Measurements from ENCODE around the gene ERF. TPM values are rescaled to one million over a fixed set of nuclear protein-coding genes. Genes with fewer than 3 reads are reported as not detected.

ERF gene
- total RNA-seq, 2 donors from 2014 or later = 106 to 138 TPM

DNA sequence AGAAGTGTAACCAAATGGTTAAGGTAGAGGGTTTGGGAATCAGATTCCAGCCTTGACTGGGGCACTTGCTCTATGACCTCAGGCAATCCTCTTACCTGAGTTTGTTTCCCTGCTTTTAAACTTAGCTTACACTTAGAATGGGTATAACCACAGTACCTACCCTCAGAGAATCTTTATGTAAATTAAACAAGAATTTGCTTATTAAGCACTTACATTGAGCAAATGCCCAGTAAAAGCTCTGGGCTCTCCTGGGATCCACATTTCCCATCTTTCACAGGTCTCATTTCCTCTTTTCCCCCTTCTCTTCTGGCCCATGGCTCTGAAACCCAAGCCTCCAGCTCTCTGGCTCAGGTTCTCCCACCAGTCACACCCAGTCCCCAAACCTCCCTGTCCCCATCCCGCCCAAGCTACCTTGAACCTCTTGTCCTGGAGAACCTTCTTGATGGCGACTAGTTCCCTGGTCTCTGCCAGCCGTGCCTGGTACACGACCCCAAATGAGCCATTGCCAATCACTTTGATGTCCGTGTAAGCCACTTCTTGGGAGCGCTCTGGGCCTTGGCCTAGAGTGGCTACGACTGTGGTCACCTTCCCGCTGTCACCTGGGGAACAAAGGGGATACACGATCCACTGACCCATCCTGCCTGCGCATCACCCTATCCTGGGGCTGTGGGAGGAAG lies 15.2 kb downstream of the ERF start:
- TF ChIP-seq, protein P1, sequence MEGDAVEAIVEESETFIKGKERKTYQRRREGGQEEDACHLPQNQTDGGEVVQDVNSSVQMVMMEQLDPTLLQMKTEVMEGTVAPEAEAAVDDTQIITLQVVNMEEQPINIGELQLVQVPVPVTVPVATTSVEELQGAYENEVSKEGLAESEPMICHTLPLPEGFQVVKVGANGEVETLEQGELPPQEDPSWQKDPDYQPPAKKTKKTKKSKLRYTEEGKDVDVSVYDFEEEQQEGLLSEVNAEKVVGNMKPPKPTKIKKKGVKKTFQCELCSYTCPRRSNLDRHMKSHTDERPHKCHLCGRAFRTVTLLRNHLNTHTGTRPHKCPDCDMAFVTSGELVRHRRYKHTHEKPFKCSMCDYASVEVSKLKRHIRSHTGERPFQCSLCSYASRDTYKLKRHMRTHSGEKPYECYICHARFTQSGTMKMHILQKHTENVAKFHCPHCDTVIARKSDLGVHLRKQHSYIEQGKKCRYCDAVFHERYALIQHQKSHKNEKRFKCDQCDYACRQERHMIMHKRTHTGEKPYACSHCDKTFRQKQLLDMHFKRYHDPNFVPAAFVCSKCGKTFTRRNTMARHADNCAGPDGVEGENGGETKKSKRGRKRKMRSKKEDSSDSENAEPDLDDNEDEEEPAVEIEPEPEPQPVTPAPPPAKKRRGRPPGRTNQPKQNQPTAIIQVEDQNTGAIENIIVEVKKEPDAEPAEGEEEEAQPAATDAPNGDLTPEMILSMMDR (conservative IDR thresholded peaks at IDR 0.05) = no peak
- Mint-ChIP-seq H3K36me3 (ENCODE audit: low read depth) (peaks cover 40% of the 10 kb centered on the region), H3K9me3 (no peaks in the 10 kb centered on the region), H3K4me3 (no peak overlapping the region), H3K27ac (no peak overlapping the region), H3K4me1 (peaks cover 14% of the 10 kb centered on the region), H3K27me3 (ENCODE audit: insufficient read depth) (no peaks in the 10 kb centered on the region)
- 95 to 98% methylated on average over 10 of the region's 10 CpGs for WGBS, 2 experiments (ENCODE audit: insufficient coverage in 1 of 2, insufficient read length in 1 of 2)
- Histone ChIP-seq H3K9ac (ENCODE audit: extremely low read depth, low read length, poor library complexity, severe bottlenecking) (no peak overlapping the region), H3K27me3 (ENCODE audit: control insufficient read depth, insufficient read depth, low read length, poor library complexity, severe bottlenecking) (no peaks in the 10 kb centered on the region), H3K9me3 (ENCODE audit: control insufficient read depth, low read length) (no peaks in the 10 kb centered on the region), H3K27ac (ENCODE audit: low read depth, low read length) (no peak overlapping the region), H3K36me3 (ENCODE audit: control insufficient read depth, insufficient read depth, low read length) (peaks cover 38% of the 10 kb centered on the region), H3K4me1 (ENCODE audit: control insufficient read depth, insufficient read depth, low read length) (no peaks in the 10 kb centered on the region), H3K4me3 (ENCODE audit: low read length) (no peak overlapping the region)
- DNase-seq = no peak

DNA sequence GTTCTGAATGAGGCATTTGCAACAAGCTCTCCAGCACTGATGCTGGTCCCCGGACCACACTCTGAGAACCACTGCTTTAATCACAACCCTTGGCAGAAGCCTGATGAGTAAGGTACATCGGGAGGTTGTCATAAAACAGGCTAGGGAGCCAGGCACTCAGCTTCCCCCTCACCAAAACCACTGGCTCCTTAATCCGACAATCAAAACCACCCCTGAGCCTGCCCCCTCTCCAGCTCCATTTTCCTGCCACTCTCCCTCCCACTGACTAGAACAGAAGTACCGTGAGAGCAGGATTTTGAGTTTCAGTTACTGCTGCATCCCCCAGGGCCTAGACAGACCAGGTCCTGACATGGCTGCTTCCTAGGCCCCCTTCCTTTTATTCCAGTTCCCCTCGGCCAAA lies 19.7 kb downstream of the ERF start:
- Histone ChIP-seq H3K9ac (ENCODE audit: extremely low read depth, low read length, poor library complexity, severe bottlenecking) (no peak overlapping the region), H3K4me1 (ENCODE audit: control insufficient read depth, insufficient read depth, low read length) (no peaks in the 10 kb centered on the region), H3K27ac (ENCODE audit: low read depth, low read length) (no peak overlapping the region), H3K4me3 (ENCODE audit: low read length) (no peak overlapping the region), H3K9me3 (ENCODE audit: control insufficient read depth, low read length) (no peaks in the 10 kb centered on the region), H3K27me3 (ENCODE audit: control insufficient read depth, insufficient read depth, low read length, poor library complexity, severe bottlenecking) (no peaks in the 10 kb centered on the region), H3K36me3 (ENCODE audit: control insufficient read depth, insufficient read depth, low read length) (peaks cover 82% of the 10 kb centered on the region)
- Mint-ChIP-seq H3K4me3 (no peak overlapping the region), H3K9me3 (no peaks in the 10 kb centered on the region), H3K4me1 (no peaks in the 10 kb centered on the region), H3K27me3 (ENCODE audit: insufficient read depth) (no peaks in the 10 kb centered on the region), H3K36me3 (ENCODE audit: low read depth) (peaks cover 75% of the 10 kb centered on the region), H3K27ac (no peak overlapping the region)
- 88 to 95% methylated on average over 4 to 5 of the region's 5 CpGs for WGBS, 2 experiments (ENCODE audit: insufficient coverage in 1 of 2, insufficient read length in 1 of 2)
- TF ChIP-seq, protein P1 (conservative IDR thresholded peaks at IDR 0.05) = no peak
- no peak for DNase-seq

DNA sequence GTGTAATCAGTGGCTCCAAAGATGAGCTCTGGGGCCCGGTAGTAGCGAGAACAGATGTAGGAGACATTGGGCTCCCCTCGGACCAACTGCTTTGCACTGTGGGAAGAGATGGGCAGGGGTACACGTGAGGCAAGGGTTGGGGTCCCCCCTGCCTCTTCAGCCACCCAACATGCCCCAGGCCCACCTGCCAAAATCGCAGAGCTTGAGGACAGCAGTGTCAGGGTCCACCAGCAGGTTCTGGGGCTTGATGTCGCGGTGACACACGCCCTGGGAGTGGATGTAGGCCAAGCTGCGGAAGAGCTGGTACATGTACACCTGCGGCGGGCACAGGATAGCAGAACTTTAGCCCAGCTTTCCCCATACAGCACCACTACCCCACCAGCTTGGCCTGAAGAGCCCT lies 20.6 kb downstream of the ERF start:
- DNase-seq = no peak
- TF ChIP-seq, protein P1 (conservative IDR thresholded peaks at IDR 0.05) = no peak
- no peak overlapping the region for H3K4me3 ChIP-seq (ENCODE audit: low read length)
- H3K4me1 ChIP-seq (ENCODE audit: control insufficient read depth, insufficient read depth, low read length) = peaks cover 3% of the 10 kb centered on the region
- no peaks in the 10 kb centered on the region for H3K27me3 Mint-ChIP-seq (ENCODE audit: insufficient read depth)
- H3K27ac Mint-ChIP-seq = no peak overlapping the region
- H3K36me3 Mint-ChIP-seq (ENCODE audit: low read depth) = peaks cover 73% of the 10 kb centered on the region
- no peak overlapping the region for H3K27ac ChIP-seq (ENCODE audit: low read depth, low read length)
- H3K36me3 ChIP-seq (ENCODE audit: control insufficient read depth, insufficient read depth, low read length) = peaks cover 82% of the 10 kb centered on the region
- WGBS, 2 experiments (ENCODE audit: insufficient coverage in 1 of 2, insufficient read length in 1 of 2) = 87 to 92% methylated on average over 3 to 11 of the region's 11 CpGs
- H3K9ac ChIP-seq (ENCODE audit: extremely low read depth, low read length, poor library complexity, severe bottlenecking) = no peak overlapping the region
- no peaks in the 10 kb centered on the region for H3K27me3 ChIP-seq (ENCODE audit: control insufficient read depth, insufficient read depth, low read length, poor library complexity, severe bottlenecking)
- H3K9me3 Mint-ChIP-seq = no peaks in the 10 kb centered on the region
- peaks cover 6% of the 10 kb centered on the region for H3K4me1 Mint-ChIP-seq
- H3K4me3 Mint-ChIP-seq = no peak overlapping the region
- no peaks in the 10 kb centered on the region for H3K9me3 ChIP-seq (ENCODE audit: control insufficient read depth, low read length)

Data from endodermal cell (in vitro differentiated cells).